ENCODE data around the gene SLC30A2.
A peak's percentile ranks its signal among the peaks of the same experiment; 100 is the strongest.

The SLC30A2 gene

GRCh38 chr1:26027716-26028489 is 18.0 kb downstream of the SLC30A2 start:
- no peaks in the 10 kb centered on the region for H3K9me3 ChIP-seq (ENCODE audit: control insufficient read depth, low read depth, low read length)
- no peaks in the 10 kb centered on the region for H3K36me3 ChIP-seq (ENCODE audit: control insufficient read depth, low read depth, low read length)
- H3K9ac ChIP-seq (ENCODE audit: low read length), result no peak overlapping the region
- H3K4me3 ChIP-seq (ENCODE audit: low read length), result no peak overlapping the region
- no peaks in the 10 kb centered on the region for H3K27me3 ChIP-seq (ENCODE audit: control insufficient read depth, insufficient read depth, low read length)
- H3K27ac ChIP-seq (ENCODE audit: low read length), result no peak overlapping the region
- no peaks in the 10 kb centered on the region for H3K4me1 ChIP-seq (ENCODE audit: control insufficient read depth, low read depth, low read length)

- H3K9ac ChIP-seq (ENCODE audit: low read length), result no peak overlapping the region
- H3K27me3 ChIP-seq (ENCODE audit: control insufficient read depth, insufficient read depth, low read length), result no peaks in the 10 kb centered on the region
- H3K36me3 ChIP-seq (ENCODE audit: control insufficient read depth, low read depth, low read length), result no peaks in the 10 kb centered on the region
- H3K27ac ChIP-seq (ENCODE audit: low read length), result no peak overlapping the region
- no peaks in the 10 kb centered on the region for H3K9me3 ChIP-seq (ENCODE audit: control insufficient read depth, low read depth, low read length)
- H3K4me3 ChIP-seq (ENCODE audit: low read length), result no peak overlapping the region
- no peaks in the 10 kb centered on the region for H3K4me1 ChIP-seq (ENCODE audit: control insufficient read depth, low read depth, low read length)
Observed at GRCh38 chr1:26025517-26025916, 20.4 kb downstream of the SLC30A2 start.

GRCh38 chr1:26025060-26025459 is 20.9 kb downstream of the SLC30A2 start:
- Histone ChIP-seq H3K36me3 (ENCODE audit: control insufficient read depth, low read depth, low read length) (no peaks in the 10 kb centered on the region), H3K4me3 (ENCODE audit: low read length) (no peak overlapping the region), H3K9ac (ENCODE audit: low read length) (no peak overlapping the region), H3K27me3 (ENCODE audit: control insufficient read depth, insufficient read depth, low read length) (no peaks in the 10 kb centered on the region), H3K4me1 (ENCODE audit: control insufficient read depth, low read depth, low read length) (no peaks in the 10 kb centered on the region), H3K9me3 (ENCODE audit: control insufficient read depth, low read depth, low read length) (no peaks in the 10 kb centered on the region), H3K27ac (ENCODE audit: low read length) (no peak overlapping the region)

DNA sequence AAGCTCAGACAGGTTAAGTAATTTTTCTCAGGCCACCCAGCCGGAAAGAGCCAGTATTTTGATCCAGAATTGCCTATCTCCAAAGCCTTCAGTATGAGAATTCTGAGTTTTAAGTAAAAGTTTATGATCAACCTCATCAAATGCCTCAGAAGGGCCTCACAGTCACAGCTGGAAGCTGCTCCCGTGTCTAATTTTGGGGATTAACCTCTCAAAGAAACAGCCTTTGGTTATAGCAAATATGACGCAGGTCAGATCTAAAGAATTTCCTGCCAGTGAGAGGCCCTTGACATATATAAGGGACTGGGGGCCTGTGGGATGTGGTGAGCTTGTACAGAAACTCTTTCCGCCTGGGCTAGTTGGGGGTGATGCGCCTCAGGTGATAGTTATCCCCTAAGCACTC is 22.1 kb downstream of the SLC30A2 start:
- Histone ChIP-seq H3K9me3 (ENCODE audit: control insufficient read depth, low read depth, low read length) (no peaks in the 10 kb centered on the region), H3K4me1 (ENCODE audit: control insufficient read depth, low read depth, low read length) (no peaks in the 10 kb centered on the region), H3K27ac (ENCODE audit: low read length) (no peak overlapping the region), H3K27me3 (ENCODE audit: control insufficient read depth, insufficient read depth, low read length) (no peaks in the 10 kb centered on the region), H3K36me3 (ENCODE audit: control insufficient read depth, low read depth, low read length) (no peaks in the 10 kb centered on the region), H3K4me3 (ENCODE audit: low read length) (no peak overlapping the region), H3K9ac (ENCODE audit: low read length) (no peak overlapping the region)

- Histone ChIP-seq H3K4me3 (ENCODE audit: low read length) (no peak overlapping the region), H3K9me3 (ENCODE audit: control insufficient read depth, low read depth, low read length) (no peaks in the 10 kb centered on the region), H3K27ac (ENCODE audit: low read length) (no peak overlapping the region), H3K9ac (ENCODE audit: low read length) (no peak overlapping the region), H3K36me3 (ENCODE audit: control insufficient read depth, low read depth, low read length) (no peaks in the 10 kb centered on the region), H3K4me1 (ENCODE audit: control insufficient read depth, low read depth, low read length) (no peaks in the 10 kb centered on the region), H3K27me3 (ENCODE audit: control insufficient read depth, insufficient read depth, low read length) (no peaks in the 10 kb centered on the region)
Observed at GRCh38 chr1:26023009-26023408, 22.9 kb downstream of the SLC30A2 start.

DNA sequence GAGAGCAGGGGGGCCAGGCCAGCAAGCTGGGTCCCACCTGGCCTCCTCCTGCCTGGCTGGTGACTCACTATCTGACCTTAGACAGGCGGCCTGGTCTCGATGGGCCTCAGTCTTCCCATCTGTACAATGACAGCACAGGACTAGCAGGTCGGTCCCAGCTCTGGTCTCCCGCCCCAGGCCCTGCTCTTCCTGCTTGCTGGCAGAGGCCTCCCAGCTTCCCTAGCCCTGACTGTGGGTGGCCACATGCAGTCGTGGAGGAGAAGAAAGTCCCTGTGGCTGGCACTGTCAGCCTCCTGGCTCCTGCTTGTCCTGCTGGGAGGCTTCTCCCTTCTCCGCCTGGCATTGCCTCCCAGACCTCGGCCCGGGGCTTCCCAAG is 23.5 kb downstream of the SLC30A2 start:
- Histone ChIP-seq H3K9me3 (ENCODE audit: control insufficient read depth, low read depth, low read length) (no peaks in the 10 kb centered on the region), H3K27me3 (ENCODE audit: control insufficient read depth, insufficient read depth, low read length) (no peaks in the 10 kb centered on the region), H3K4me1 (ENCODE audit: control insufficient read depth, low read depth, low read length) (no peaks in the 10 kb centered on the region), H3K4me3 (ENCODE audit: low read length) (no peak overlapping the region), H3K36me3 (ENCODE audit: control insufficient read depth, low read depth, low read length) (no peaks in the 10 kb centered on the region), H3K9ac (ENCODE audit: low read length) (no peak overlapping the region), H3K27ac (ENCODE audit: low read length) (no peak overlapping the region)

GRCh38 chr1:26021647-26022403 is 24.1 kb downstream of the SLC30A2 start, which contains the start of gene EXTL1:
EXTL1 (plus strand) TSS chr1:26021775; CDS start chr1:26022647, 872 bp downstream.
- no peak within 1 kb of the TSS for H3K9ac ChIP-seq (ENCODE audit: low read length)
- no peak within 1 kb of the TSS for H3K27ac ChIP-seq (ENCODE audit: low read length)
- no peaks in the 10 kb centered on the region for H3K4me1 ChIP-seq (ENCODE audit: control insufficient read depth, low read depth, low read length)
- H3K9me3 ChIP-seq (ENCODE audit: control insufficient read depth, low read depth, low read length), result no peaks in the 10 kb centered on the region
- H3K27me3 ChIP-seq (ENCODE audit: control insufficient read depth, insufficient read depth, low read length), result no peaks in the 10 kb centered on the region
- H3K36me3 ChIP-seq (ENCODE audit: control insufficient read depth, low read depth, low read length), result no peaks in the 10 kb centered on the region
- peak within 1 kb of the TSS; percentile 46 for H3K4me3 ChIP-seq (ENCODE audit: low read length)

- Histone ChIP-seq H3K9ac (ENCODE audit: low read length) (no peak overlapping the region), H3K27me3 (ENCODE audit: control insufficient read depth, insufficient read depth, low read length) (no peaks in the 10 kb centered on the region), H3K9me3 (ENCODE audit: control insufficient read depth, low read depth, low read length) (no peaks in the 10 kb centered on the region)
Observed at GRCh38 chr1:26020941-26021646, 24.8 kb downstream of the SLC30A2 start.

GRCh38 chr1:26020330-26020768 is 25.6 kb downstream of the SLC30A2 start:
- no peak overlapping the region for H3K9ac ChIP-seq (ENCODE audit: low read length)

More at GRCh38 chr1:26020941-26021646, 24.8 kb downstream of the SLC30A2 start:
- Histone ChIP-seq H3K4me1 (ENCODE audit: control insufficient read depth, low read depth, low read length) (no peaks in the 10 kb centered on the region), H3K36me3 (ENCODE audit: control insufficient read depth, low read depth, low read length) (no peaks in the 10 kb centered on the region), H3K27ac (ENCODE audit: low read length) (no peak overlapping the region), H3K4me3 (ENCODE audit: low read length) (no peak overlapping the region)

DNA sequence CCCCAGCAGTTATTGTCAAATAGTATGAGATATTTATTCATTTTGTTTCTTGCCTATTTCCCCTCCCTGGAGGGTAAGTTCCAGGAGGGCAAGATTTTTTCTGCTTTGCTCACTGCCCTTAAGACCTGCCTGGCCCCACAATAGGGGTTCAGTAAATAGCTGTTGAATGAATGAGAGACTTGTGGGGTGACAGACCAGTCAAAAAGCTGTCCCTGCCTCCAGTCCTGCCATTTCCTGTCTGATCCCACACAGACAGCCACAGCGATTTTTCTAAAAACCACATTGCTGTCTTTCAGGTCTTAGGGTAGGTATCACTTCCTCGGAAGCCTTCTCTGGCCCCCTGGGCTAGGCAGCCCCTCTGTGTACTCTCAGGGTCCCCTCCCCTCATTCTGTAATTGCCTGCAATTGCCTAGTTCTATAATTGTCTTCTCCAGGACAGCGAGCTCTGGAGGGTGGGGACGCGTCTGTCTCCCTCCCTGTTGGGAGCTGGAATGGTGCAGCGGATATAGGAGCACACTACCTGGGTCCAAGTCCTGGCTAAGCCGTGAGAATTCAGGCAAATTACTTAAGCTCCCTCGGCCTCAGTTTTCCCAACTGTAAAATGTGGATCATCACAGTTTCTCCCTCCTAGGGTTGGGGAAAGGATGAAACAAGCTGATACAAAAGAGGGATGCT is 26.1 kb downstream of the SLC30A2 start:
- H3K27me3 ChIP-seq (ENCODE audit: control insufficient read depth, insufficient read depth, low read length), result no peaks in the 10 kb centered on the region
- no peak overlapping the region for H3K9ac ChIP-seq (ENCODE audit: low read length)
- no peaks in the 10 kb centered on the region for H3K9me3 ChIP-seq (ENCODE audit: control insufficient read depth, low read depth, low read length)
- H3K4me3 ChIP-seq (ENCODE audit: low read length), result no peak overlapping the region
- no peaks in the 10 kb centered on the region for H3K36me3 ChIP-seq (ENCODE audit: control insufficient read depth, low read depth, low read length)
- H3K27ac ChIP-seq (ENCODE audit: low read length), result no peak overlapping the region
- H3K4me1 ChIP-seq (ENCODE audit: control insufficient read depth, low read depth, low read length), result no peaks in the 10 kb centered on the region

More at GRCh38 chr1:26020330-26020768, 25.6 kb downstream of the SLC30A2 start:
- H3K27me3 ChIP-seq (ENCODE audit: control insufficient read depth, insufficient read depth, low read length), result no peaks in the 10 kb centered on the region
- no peak overlapping the region for H3K4me3 ChIP-seq (ENCODE audit: low read length)
- no peaks in the 10 kb centered on the region for H3K4me1 ChIP-seq (ENCODE audit: control insufficient read depth, low read depth, low read length)
- no peak overlapping the region for H3K27ac ChIP-seq (ENCODE audit: low read length)
- no peaks in the 10 kb centered on the region for H3K36me3 ChIP-seq (ENCODE audit: control insufficient read depth, low read depth, low read length)
- H3K9me3 ChIP-seq (ENCODE audit: control insufficient read depth, low read depth, low read length), result no peaks in the 10 kb centered on the region

GRCh38 chr1:26017606-26018005 is 28.3 kb downstream of the SLC30A2 start:
- Histone ChIP-seq H3K9me3 (ENCODE audit: control insufficient read depth, low read depth, low read length) (no peaks in the 10 kb centered on the region), H3K36me3 (ENCODE audit: control insufficient read depth, low read depth, low read length) (no peaks in the 10 kb centered on the region), H3K27me3 (ENCODE audit: control insufficient read depth, insufficient read depth, low read length) (no peaks in the 10 kb centered on the region), H3K4me3 (ENCODE audit: low read length) (no peak overlapping the region), H3K27ac (ENCODE audit: low read length) (no peak overlapping the region), H3K4me1 (ENCODE audit: control insufficient read depth, low read depth, low read length) (no peaks in the 10 kb centered on the region), H3K9ac (ENCODE audit: low read length) (no peak overlapping the region)
